HepG2 (cell line): Measurements from ENCODE around the gene OVOL2. TPM values are rescaled to one million over a fixed set of nuclear protein-coding genes. Genes with fewer than 3 reads are reported as not detected.

ENCODE experiments used
- CHCHD3 ChIP-seq: sonication (generic); formaldehyde crosslinking; IDR thresholded peaks from 2 replicates; pipeline ENCODE4 v1.8.0; 2022; ENCODE audit warnings: mild to moderate bottlenecking, missing genetic modification reagents, moderate library complexity
- MBNL3 ChIP-seq: fragments of 250-450 bp; sonication (Bioruptor Pico); conservative IDR thresholded peaks from 2 replicates; pipeline ENCODE4 v1.8.0; 2022; ENCODE audit warnings: mild to moderate bottlenecking, inconsistent platforms
- MIER3 ChIP-seq: IDR thresholded peaks from 2 replicates; pipeline ENCODE4 v1.6.1; 2016; ENCODE audit warnings: missing compliant biosample characterization, borderline replicate concordance
- NONO ChIP-seq, 2 experiments: fragments of 450-650 bp in 1 of 2; sonication (generic) in 1 of 2; formaldehyde crosslinking in 1 of 2; IDR thresholded peaks in 1 of 2; conservative IDR thresholded peaks in 1 of 2; 2 replicates each; pipeline versions ENCODE4 v1.6.1 to v1.8.0; 2017 to 2022; ENCODE audit warnings: mild to moderate bottlenecking in 1 of 2, missing genetic modification reagents in 1 of 2, moderate library complexity in 1 of 2
- SP5 ChIP-seq: IDR thresholded peaks from 2 replicates; pipeline ENCODE4 v1.6.1; 2016; ENCODE audit warnings: low read depth, borderline replicate concordance
- TBL1XR1 ChIP-seq: fragments of 150-350 bp; IDR thresholded peaks from 2 replicates; pipeline ENCODE4 v1.6.1; 2014; ENCODE audit warnings: borderline replicate concordance, low read length; ENCODE audit not compliant: partially characterized antibody
- ZFP36L1 ChIP-seq: sonication (generic); formaldehyde crosslinking; IDR thresholded peaks from 2 replicates; pipeline ENCODE4 v1.8.0; 2022; ENCODE audit warnings: mild to moderate bottlenecking, missing genetic modification reagents, moderate library complexity
- ZKSCAN5 ChIP-seq: sonication (generic); formaldehyde crosslinking; IDR thresholded peaks from 2 replicates; pipeline ENCODE4 v1.5.1; 2020; ENCODE audit warnings: mild to moderate bottlenecking, missing genetic modification reagents
- ZNF10 ChIP-seq: sonication (generic); formaldehyde crosslinking; IDR thresholded peaks from 2 replicates; pipeline ENCODE4 v1.4.0; 2020; ENCODE audit warnings: mild to moderate bottlenecking, low read depth, missing genetic modification reagents, borderline replicate concordance
- ZNF235 ChIP-seq: sonication (generic); formaldehyde crosslinking; IDR thresholded peaks from 2 replicates; pipeline ENCODE4 v1.8.1; 2023; ENCODE audit warnings: mild to moderate bottlenecking, missing genetic modification reagents, borderline replicate concordance
- ZNF577 ChIP-seq: sonication (generic); formaldehyde crosslinking; IDR thresholded peaks from 2 replicates; pipeline ENCODE4 v1.4.0; 2020; ENCODE audit warnings: mild to moderate bottlenecking, low read depth, missing genetic modification reagents, borderline replicate concordance
- ZNF687 ChIP-seq: sonication (generic); formaldehyde crosslinking; IDR thresholded peaks from 2 replicates; pipeline ENCODE4 v1.5.1; 2020; ENCODE audit warnings: mild to moderate bottlenecking, missing genetic modification reagents, moderate library complexity
- polyA plus RNA-seq, 8 experiments: library from polyadenylated mRNA; depleted of rRNA in 3 of 8; stranded (reverse) in 7 of 8; unstranded in 1 of 8; fragments of >200 nt; fragmentation: Illumina TruSeq in 4 of 8; extraction: Trizol in 4 of 8; gene quantifications; 2 replicates each; pipeline versions ENCODE4 v1.2.1 to v1.2.3, GENCODE V29; 2011 to 2016; ENCODE audit warnings: low read depth in 4 of 8, missing spikeins in 1 of 8, mixed read lengths in 1 of 8; ENCODE audit not compliant: insufficient read depth in 1 of 8
- total RNA-seq, 5 experiments: library from RNA; depleted of rRNA; stranded (reverse); fragments of >200 nt; fragmentation: Illumina TruSeq; extraction: Trizol; gene quantifications; 2 replicates each; pipeline ENCODE4 v1.2.3, GENCODE V29; 2016; ENCODE audit warnings: low read depth in 1 of 5

The OVOL2 gene
- total and polyA plus RNA-seq, 2 of the 13 experiments (the other 11 are each of a cell fraction or from before 2014, with no cell fraction given) = 0.20 to 0.31 TPM

- TF ChIP-seq ZNF687 (CRISPR knock-in tag) (no peak), NONO (IDR thresholded peaks at IDR 0.05) (no peak), NONO (CRISPR knock-in tag; conservative IDR thresholded peaks at IDR 0.05) (no peak), ZNF235 (no peak), ZKSCAN5 (no peak), SP5 (CRISPR knock-in tag) (no peak), TBL1XR1 (no peak), ZNF10 (CRISPR knock-in tag) (no peak), CHCHD3 (CRISPR knock-in tag) (no peak), ZFP36L1 (no peak), MIER3 (no peak), ZNF577 (CRISPR knock-in tag) (no peak), MBNL3 (CRISPR knock-in tag) (no peak)
Observed at GRCh38 chr20:18087054-18087453, 29.3 kb upstream of the OVOL2 start (continued).
